Tibial nerve (tissue), 4 donors: ENCODE results near the gene PCDHGA8. TPM values are rescaled to one million over a fixed set of nuclear protein-coding genes. Genes with fewer than 3 reads are reported as not detected.

Experiments used
- total RNA-seq, 4 donors: library from RNA; depleted of rRNA; stranded (reverse); fragments of >200 nt; gene quantifications; one replicate each; pipeline ENCODE4 v1.1.0, GENCODE V29; 2016

The PCDHGA8 gene
- total RNA-seq, 4 donors from 2014 or later: 5.5 to 9.3 (median 6.6) TPM

Other genes starting within 250 kb of the PCDHGA8 start
- gene PCDHB6, start 242.6 kb upstream of the PCDHGA8 start, total RNA-seq: 1 to 10 TPM; 1.8 to 3.7 (median 2.4) TPM
- 1 to 10 TPM; 4.4 to 7.1 (median 5.5) TPM for gene PCDHB7, start 220.0 kb upstream of the PCDHGA8 start, total RNA-seq
- 1 to 10 TPM; 1.0 to 4.2 (median 3.5) TPM for gene PCDHB8, start 214.8 kb upstream of the PCDHGA8 start, total RNA-seq
- 10 to 100 TPM in 3 of 4 donors, 1 to 10 TPM in 1; 9.2 to 17.7 (median 14.6) TPM for gene PCDHB16, start 210.2 kb upstream of the PCDHGA8 start, total RNA-seq
- gene PCDHB9, start 205.5 kb upstream of the PCDHGA8 start, total RNA-seq: 1 to 10 TPM; 4.6 to 9.2 (median 7.4) TPM
- gene PCDHB10, start 200.3 kb upstream of the PCDHGA8 start, total RNA-seq: 10 to 100 TPM in 1 of 4 donors, 1 to 10 TPM in 3; 4.8 to 10.4 (median 5.6) TPM
- gene PCDHB11, start 193.0 kb upstream of the PCDHGA8 start, total RNA-seq: 1 to 10 TPM; 6.9 to 8.6 (median 7.6) TPM
- 10 to 100 TPM in 3 of 4 donors, 1 to 10 TPM in 1; 5.7 to 12.6 (median 12.2) TPM for gene PCDHB12, start 183.9 kb upstream of the PCDHGA8 start, total RNA-seq
- 1 to 10 TPM; 8.2 to 9.8 (median 9.2) TPM for gene PCDHB13, start 178.7 kb upstream of the PCDHGA8 start, total RNA-seq
- 10 to 100 TPM in 2 of 4 donors, 1 to 10 TPM in 2; 6.6 to 13.0 (median 10.3) TPM for gene PCDHB14, start 169.3 kb upstream of the PCDHGA8 start, total RNA-seq
- gene PCDHB15, start 147.2 kb upstream of the PCDHGA8 start, total RNA-seq: 1 to 10 TPM; 5.4 to 7.6 (median 6.4) TPM
- 1 to 10 TPM in 1 of 4 donors, under 1 TPM in 1, not detected in 2; 0.42 to 4.8 TPM for gene SLC25A2, start 88.6 kb upstream of the PCDHGA8 start, total RNA-seq
- gene TAF7, start 71.8 kb upstream of the PCDHGA8 start, total RNA-seq: 10 to 100 TPM; 49.5 to 80.0 (median 59.5) TPM
- 1 to 10 TPM in 3 of 4 donors, under 1 TPM in 1; 0.90 to 2.5 (median 1.8) TPM for gene PCDHGA1, start 62.1 kb upstream of the PCDHGA8 start, total RNA-seq
- gene PCDHGA2, start 53.9 kb upstream of the PCDHGA8 start, total RNA-seq: 10 to 100 TPM in 3 of 4 donors, 1 to 10 TPM in 1; 9.6 to 20.4 (median 12.7) TPM
- 10 to 100 TPM in 1 of 4 donors, 1 to 10 TPM in 3; 6.5 to 10.5 (median 8.7) TPM for gene PCDHGA3, start 48.8 kb upstream of the PCDHGA8 start, total RNA-seq
- gene PCDHGB1, start 42.5 kb upstream of the PCDHGA8 start, total RNA-seq: 1 to 10 TPM; 4.3 to 8.4 (median 6.8) TPM
- gene PCDHGA4, start 37.6 kb upstream of the PCDHGA8 start, total RNA-seq: 10 to 100 TPM in 2 of 4 donors, 1 to 10 TPM in 2; 5.1 to 13.5 (median 9.2) TPM
- 10 to 100 TPM in 2 of 4 donors, 1 to 10 TPM in 2; 9.2 to 14.0 (median 10.4) TPM for gene PCDHGB2, start 32.6 kb upstream of the PCDHGA8 start, total RNA-seq
- gene PCDHGA5, start 28.5 kb upstream of the PCDHGA8 start, total RNA-seq: 10 to 100 TPM in 3 of 4 donors, 1 to 10 TPM in 1; 8.2 to 13.2 (median 12.1) TPM
- 10 to 100 TPM in 2 of 4 donors, 1 to 10 TPM in 2; 7.8 to 12.4 (median 10.1) TPM for gene PCDHGB3, start 22.4 kb upstream of the PCDHGA8 start, total RNA-seq
- 10 to 100 TPM in 2 of 4 donors, 1 to 10 TPM in 2; 7.4 to 12.3 (median 10.1) TPM for gene PCDHGA6, start 18.7 kb upstream of the PCDHGA8 start, total RNA-seq
- gene PCDHGA7, start 9.9 kb upstream of the PCDHGA8 start, total RNA-seq: 10 to 100 TPM in 1 of 4 donors, 1 to 10 TPM in 3; 7.6 to 12.2 (median 9.2) TPM
- gene PCDHGB4, start 4.9 kb upstream of the PCDHGA8 start, total RNA-seq: 10 to 100 TPM in 3 of 4 donors, 1 to 10 TPM in 1; 9.3 to 12.3 (median 11.1) TPM
- gene PCDHGB5, start 5.3 kb downstream of the PCDHGA8 start, total RNA-seq: 10 to 100 TPM in 3 of 4 donors, 1 to 10 TPM in 1; 9.9 to 22.4 (median 16.2) TPM
- 10 to 100 TPM in 3 of 4 donors, 1 to 10 TPM in 1; 8.4 to 13.8 (median 11.9) TPM for gene PCDHGA9, start 10.1 kb downstream of the PCDHGA8 start, total RNA-seq
- gene PCDHGB6, start 15.4 kb downstream of the PCDHGA8 start, total RNA-seq: 10 to 100 TPM in 3 of 4 donors, 1 to 10 TPM in 1; 9.2 to 16.8 (median 13.9) TPM
- 10 to 100 TPM in 2 of 4 donors, 1 to 10 TPM in 2; 7.6 to 15.0 (median 10.6) TPM for gene PCDHGA10, start 20.4 kb downstream of the PCDHGA8 start, total RNA-seq
- gene PCDHGB7, start 25.0 kb downstream of the PCDHGA8 start, total RNA-seq: 10 to 100 TPM; 14.6 to 19.2 (median 18.0) TPM
- 1 to 10 TPM; 8.3 to 9.3 (median 8.9) TPM for gene PCDHGA11, start 28.4 kb downstream of the PCDHGA8 start, total RNA-seq
- 10 to 100 TPM in 2 of 4 donors, 1 to 10 TPM in 2; 7.9 to 19.8 (median 10.1) TPM for gene PCDHGA12, start 37.9 kb downstream of the PCDHGA8 start, total RNA-seq
- 10 to 100 TPM; 40.4 to 77.7 (median 56.3) TPM for gene PCDHGC3, start 83.3 kb downstream of the PCDHGA8 start, total RNA-seq
- gene PCDHGC4, start 92.4 kb downstream of the PCDHGA8 start, total RNA-seq: 10 to 100 TPM in 1 of 4 donors, 1 to 10 TPM in 3; 3.3 to 11.7 (median 5.1) TPM
- gene PCDHGC5, start 96.4 kb downstream of the PCDHGA8 start, total RNA-seq: 1 to 10 TPM; 3.1 to 5.9 (median 3.8) TPM
- gene DIAPH1, start 226.4 kb downstream of the PCDHGA8 start, total RNA-seq: 100 to 1,000 TPM in 1 of 4 donors, 10 to 100 TPM in 3; 59.4 to 102 (median 64.0) TPM
- 10 to 100 TPM; 33.0 to 38.3 (median 36.5) TPM for gene HDAC3, start 244.2 kb downstream of the PCDHGA8 start, total RNA-seq
- gene RELL2, start 244.4 kb downstream of the PCDHGA8 start, total RNA-seq: 1 to 10 TPM; 2.0 to 8.7 (median 4.1) TPM